Endothelial cell of umbilical vein (primary cell): ENCODE data around the gene RAB8B. TPM values are rescaled to one million over a fixed set of nuclear protein-coding genes. Genes with fewer than 3 reads are reported as not detected.

ENCODE experiments used
- BruUV-seq: library from RNA; stranded (reverse); fragments of 400-500 nt; replicated peaks from 2 replicates; lab custom pipeline; 2021; lab: Mats Ljungman, UMichigan
- CTCF ChIA-PET: fragments of 300-600, 350-600 bp; sonication (Branson Sonifier 250); formaldehyde crosslinking; loops from one replicate; lab custom pipeline; 2021; ENCODE audit warnings: antibody characterized with exemption, inconsistent platforms; lab: Charles Lee
- POLR2A ChIA-PET: fragments of 300-600, 350-600 bp; sonication (Branson Sonifier 250); formaldehyde crosslinking; loops from one replicate; lab custom pipeline; 2021; ENCODE audit warnings: antibody characterized with exemption, inconsistent platforms; lab: Charles Lee
- DNase-seq: peaks from one replicate; pipeline ENCODE4 v3.0.0-alpha.2; 2011; ENCODE audit warnings: low read depth, low spot score
- FAIRE-seq: peaks from 2 replicates; lab custom pipeline; 2011; peaks lifted over from hg19 to GRCh38; lab: Jason Lieb, UNC
- H2AFZ ChIP-seq: 2 replicates; pipeline ENCODE4 v1.6.0; 2012; ENCODE audit warnings: low read depth, low read length, control low read depth, inconsistent platforms
- H3K27ac ChIP-seq: 2 replicates; pipeline ENCODE4 v1.5.1; 2011; ENCODE audit warnings: low read depth, mild to moderate bottlenecking, control low read depth, low read length, moderate library complexity; ENCODE audit not compliant: insufficient read depth
- H3K27me3 ChIP-seq, 2 experiments: 2 replicates each; pipeline versions ENCODE4 v1.6.0 to v1.6.1; 2011; ENCODE audit warnings: low read length in 2 of 2, mixed read lengths in 1 of 2; ENCODE audit not compliant: control insufficient read depth in 2 of 2, insufficient read depth in 2 of 2
- H3K36me3 ChIP-seq, 2 experiments: 2 replicates in 1 of 2; 3 replicates in 1 of 2; pipeline ENCODE4 v1.5.1; 2011; ENCODE audit warnings: low read length in 2 of 2, mild to moderate bottlenecking in 1 of 2, moderate library complexity in 1 of 2; ENCODE audit not compliant: control insufficient read depth in 2 of 2, insufficient read depth in 2 of 2; ENCODE audit errors: extremely low read depth in 1 of 2
- H3K4me1 ChIP-seq: 3 replicates; pipeline ENCODE4 v1.5.1; 2011; ENCODE audit warnings: mild to moderate bottlenecking, low read length; ENCODE audit not compliant: control insufficient read depth, insufficient read depth; ENCODE audit errors: extremely low read depth
- H3K4me2 ChIP-seq: 2 replicates; pipeline ENCODE4 v1.6.1; 2011; ENCODE audit warnings: low read length, control low read depth, mixed read lengths; ENCODE audit not compliant: insufficient read depth
- H3K4me3 ChIP-seq, 3 experiments: fragments of 200-600 bp in 1 of 3; sonication (generic), shearing (Covaris generic) in 1 of 3; replicated peaks in 1 of 3; 2 replicates each; pipeline ENCODE4 v1.5.1; 2011 to 2016; ENCODE audit warnings: control low read depth in 3 of 3, low read length in 3 of 3, mild to moderate bottlenecking in 2 of 3, inconsistent platforms in 1 of 3, low read depth in 1 of 3, moderate library complexity in 1 of 3; ENCODE audit not compliant: insufficient read depth in 1 of 3
- H3K79me2 ChIP-seq: 2 replicates; pipeline ENCODE4 v1.6.0; 2012; ENCODE audit warnings: low read length, inconsistent platforms; ENCODE audit not compliant: control insufficient read depth, insufficient read depth
- H3K9ac ChIP-seq: replicated peaks from 2 replicates; pipeline ENCODE3; 2011; ENCODE audit warnings: low read length, control low read depth; ENCODE audit not compliant: insufficient read depth; ENCODE audit errors: extremely low read depth
- H3K9me1 ChIP-seq: replicated peaks from 3 replicates; pipeline ENCODE4 v1.6.0; 2011; ENCODE audit warnings: mild to moderate bottlenecking, low read length; ENCODE audit not compliant: control insufficient read depth, insufficient read depth; ENCODE audit errors: extremely low read depth
- H3K9me3 ChIP-seq: replicated peaks from 2 replicates; pipeline ENCODE4 v1.5.1; 2012; ENCODE audit warnings: low read length, inconsistent platforms; ENCODE audit not compliant: control insufficient read depth, insufficient read depth
- H4K20me1 ChIP-seq: replicated peaks from 2 replicates; pipeline ENCODE3; 2011; ENCODE audit warnings: mild to moderate bottlenecking, low read length; ENCODE audit not compliant: control insufficient read depth, insufficient read depth; ENCODE audit errors: extremely low read depth
- CTCF ChIP-seq, 2 donors: IDR thresholded peaks; 1 replicate in 1 of 2; 2 replicates in 1 of 2; pipeline ENCODE4 v1.5.1; 2011; ENCODE audit warnings: low read length in 2 of 2, mild to moderate bottlenecking in 2 of 2, moderate library complexity in 2 of 2, control low read depth in 1 of 2, inconsistent platforms in 1 of 2, low read depth in 1 of 2; ENCODE audit not compliant: insufficient read depth in 1 of 2; ENCODE audit errors: extremely low read depth in 1 of 2
- EZH2 ChIP-seq: IDR thresholded peaks from 2 replicates; pipeline ENCODE4 v1.6.1; 2012; ENCODE audit warnings: borderline replicate concordance, low read depth, mild to moderate bottlenecking, moderate library complexity, low read length, inconsistent platforms; ENCODE audit not compliant: severe bottlenecking
- FOS ChIP-seq: IDR thresholded peaks from 2 replicates; pipeline ENCODE4 v1.6.1; 2011; ENCODE audit warnings: mild to moderate bottlenecking, low read length, moderate library complexity, borderline replicate concordance; ENCODE audit not compliant: insufficient read depth
- GATA2 ChIP-seq: IDR thresholded peaks from 2 replicates; pipeline ENCODE4 v1.7.0; 2011; ENCODE audit warnings: low read depth, mild to moderate bottlenecking, moderate library complexity, mixed read lengths, low read length; ENCODE audit not compliant: insufficient read length, insufficient read depth
- JUN ChIP-seq: IDR thresholded peaks from 2 replicates; pipeline ENCODE4 v1.6.1; 2011; ENCODE audit warnings: borderline replicate concordance, low read depth; ENCODE audit not compliant: insufficient read length, insufficient read depth
- MYC ChIP-seq: IDR thresholded peaks from one replicate; pipeline ENCODE4 v1.6.1; 2011; ENCODE audit warnings: mild to moderate bottlenecking, low read depth, low read length
- POLR2A ChIP-seq: IDR thresholded peaks from 2 replicates; pipeline ENCODE4 v1.6.1; 2012; ENCODE audit warnings: low read depth, mild to moderate bottlenecking, control low read depth, low read length
- POLR2AphosphoS5 ChIP-seq: IDR thresholded peaks from 2 replicates; pipeline ENCODE4 v1.6.1; 2012; ENCODE audit warnings: low read depth, mild to moderate bottlenecking, control low read depth, low read length, moderate library complexity; ENCODE audit not compliant: insufficient read depth
- dilution Hi-C: fragments of 300-500 bp; cut with MboI; formaldehyde crosslinking; loops from one replicate; pipeline ENCODE4 v1.15.0; 2019; ENCODE audit warnings: low sequenced_read_pairs; ENCODE audit not compliant: extremely low pct_ligation_motif_present
- intact Hi-C: fragments of 100-400 bp; cut with micrococcal nuclease; formaldehyde crosslinking; loops from one replicate; pipeline ENCODE4 v1.10.0; 2022
- polyA plus RNA-seq, 4 experiments: library from polyadenylated mRNA; depleted of rRNA in 3 of 4; stranded (reverse) in 3 of 4; unstranded in 1 of 4; fragments of >200 nt; gene quantifications; 2 replicates each; pipeline versions ENCODE4 v1.2.1 to v1.2.3, GENCODE V29; 2011 to 2012; ENCODE audit warnings: missing spikeins in 1 of 4
- total RNA-seq: library from RNA; stranded (reverse); gene quantifications from 2 replicates; pipeline ENCODE4 v1.2.3, GENCODE V29; 2021
- TF ChIP-seq, protein P1 (sequence below): IDR thresholded peaks from 2 replicates; pipeline ENCODE4 v1.6.1; 2011; ENCODE audit not compliant: insufficient read depth, insufficient read length

The RAB8B gene
- total and polyA plus RNA-seq, 2 donors (not counting 3 experiments of a cell fraction or from before 2014, with no cell fraction given), result 10.4 to 52.5 TPM

DNA sequence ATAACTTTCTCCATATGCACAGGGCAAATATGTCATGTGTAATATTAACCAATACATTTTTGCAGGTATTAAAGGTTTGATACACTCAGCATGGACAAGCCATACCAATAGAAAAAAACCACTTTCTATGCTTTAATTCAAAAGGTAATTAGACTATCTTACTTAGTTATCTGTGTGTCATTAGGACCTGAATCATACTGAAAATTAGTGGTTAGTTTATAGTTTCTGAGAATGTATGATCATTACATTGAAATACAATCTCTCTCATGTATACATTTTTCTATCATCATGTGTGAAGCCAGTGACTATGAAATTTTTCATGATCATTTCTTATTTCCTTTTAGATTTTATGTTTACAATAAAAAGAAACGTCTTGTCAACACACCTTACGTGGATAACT lies 48.5 kb upstream of the RAB8B start:
- no peak overlapping the region for H3K9ac ChIP-seq
- no peak overlapping the region for H3K4me2 ChIP-seq
- no peak for DNase-seq
- H3K9me1 ChIP-seq, result no peaks in the 10 kb centered on the region
- H3K9me3 ChIP-seq, result no peaks in the 10 kb centered on the region
- intact Hi-C loops (no loop called here), dilution Hi-C loops (no loop called here)
- BruUV-seq, result no TSS peak
- no peaks in the 10 kb centered on the region for H3K79me2 ChIP-seq
- H4K20me1 ChIP-seq, result no peaks in the 10 kb centered on the region
- H2AFZ ChIP-seq, result no peak overlapping the region
- no peaks in the 10 kb centered on the region for H3K36me3 ChIP-seq
- ChIA-PET CTCF (no interaction called here), POLR2A (no interaction called here)
- H3K27me3 ChIP-seq, result no peaks in the 10 kb centered on the region
- no peak overlapping the region for H3K4me3 ChIP-seq
- FAIRE-seq, result no peak
- peaks cover 9% of the 10 kb centered on the region for H3K4me1 ChIP-seq
- H3K27ac ChIP-seq, result no peak overlapping the region
- TF ChIP-seq FOS (no peak), EZH2 (no peak), POLR2A (no peak), MYC (no peak), CTCF (IDR thresholded peaks at IDR 0.05; ENCODE audit: extremely low read depth in 1 of 2, insufficient read depth in 1 of 2, low read depth in 1 of 2, low read length in 2 of 2) (no peak)

- no peak for DNase-seq
- Histone ChIP-seq H3K4me3 (no peak overlapping the region), H4K20me1 (no peaks in the 10 kb centered on the region), H3K79me2 (no peaks in the 10 kb centered on the region), H3K27ac (no peak overlapping the region), H3K9me1 (no peaks in the 10 kb centered on the region), H2AFZ (no peak overlapping the region), H3K27me3 (no peaks in the 10 kb centered on the region), H3K4me1 (no peaks in the 10 kb centered on the region), H3K36me3 (peaks cover 0 to 3% of the 10 kb centered on the region in 2 experiments), H3K4me2 (no peak overlapping the region), H3K9me3 (no peaks in the 10 kb centered on the region), H3K9ac (no peak overlapping the region)
- CTCF ChIA-PET, result interaction anchor here (1.2 to 1.3 kb wide), 2 partner anchors 10 to 257 kb away, joined by 4 to 5 read pairs; no protein-coding TSS in a partner anchor
- dilution Hi-C loops (no loop called here), intact Hi-C loops (no loop called here)
- TF ChIP-seq JUN, result no peak
- TF ChIP-seq GATA2, result no peak
- no peak for TF ChIP-seq EZH2
- no peak for TF ChIP-seq FOS
- no peak for TF ChIP-seq POLR2A
- no peak for TF ChIP-seq MYC
- no peak for TF ChIP-seq POLR2AphosphoS5
- no peak for TF ChIP-seq CTCF (IDR thresholded peaks at IDR 0.05; ENCODE audit: extremely low read depth in 1 of 2, insufficient read depth in 1 of 2, low read depth in 1 of 2, low read length in 2 of 2)
- TF ChIP-seq, protein P1, sequence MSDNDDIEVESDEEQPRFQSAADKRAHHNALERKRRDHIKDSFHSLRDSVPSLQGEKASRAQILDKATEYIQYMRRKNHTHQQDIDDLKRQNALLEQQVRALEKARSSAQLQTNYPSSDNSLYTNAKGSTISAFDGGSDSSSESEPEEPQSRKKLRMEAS, result no peak
- BruUV-seq, result no TSS peak
- POLR2A ChIA-PET, result interaction anchor here (0.7 kb wide), 1 partner anchor 9 kb away, joined by 3 read pairs; no protein-coding TSS in a partner anchor
- FAIRE-seq, result no peak
These were observed 44.0 kb upstream of the RAB8B start for GRCh38 chr15:63145426-63145825.
